Medulla oblongata (tissue), 1 donor: ENCODE measurements around the gene ZNF853.
"Not testable (repeated sequence)": the region's sequence is repeated elsewhere in the genome, so short reads cannot be mapped to it uniquely, and the experiment has no call there.

ENCODE experiments used
- DNase-seq: peaks from one replicate; pipeline ENCODE4 v3.0.0-alpha.2; 2015; ENCODE audit errors: extremely low spot score

ZNF853 gene

GRCh38 chr7:6652446-6653011 is 37.1 kb downstream of the ZNF853 start:
- no peak for DNase-seq

- DNase-seq: no peak
These were observed 37.9 kb downstream of the ZNF853 start for GRCh38 chr7:6653071-6654003.

- DNase-seq: no peak
These were observed 38.9 kb downstream of the ZNF853 start for GRCh38 chr7:6654113-6654841.

GRCh38 chr7:6654842-6655610 is 39.6 kb downstream of the ZNF853 start:
- no peak for DNase-seq

- no peak for DNase-seq
These were observed 40.4 kb downstream of the ZNF853 start for GRCh38 chr7:6655636-6656385.

- no peak for DNase-seq
These were observed 41.0 kb downstream of the ZNF853 start for GRCh38 chr7:6656413-6656812.

- no peak for DNase-seq
These were observed 43.4 kb downstream of the ZNF853 start for GRCh38 chr7:6658618-6659345.

- not testable (repeated sequence) for DNase-seq
These were observed 55.4 kb downstream of the ZNF853 start for GRCh38 chr7:6670851-6671250.
